Astrocyte of the cerebellum (primary cell): ENCODE measurements around the gene NUP43.

Source experiments
- DNase-seq: peaks from one replicate; pipeline ENCODE4 v3.0.0-alpha.2; 2011; ENCODE audit warnings: low read depth
- H3K4me3 ChIP-seq: 2 replicates; pipeline ENCODE4 v1.5.1; 2011; ENCODE audit warnings: mild to moderate bottlenecking, low read depth, low read length, moderate library complexity
- CTCF ChIP-seq: IDR thresholded peaks from 2 replicates; pipeline ENCODE4 v1.5.1; 2012; ENCODE audit warnings: low read length, low read depth, moderate library complexity, mild to moderate bottlenecking; ENCODE audit errors: missing control alignments
- in situ Hi-C: cut with HindIII; loops from 2 replicates; pipeline ENCODE4 v1.10.0; 2017; ENCODE audit warnings: low sequenced_read_pairs

The NUP43 gene

GRCh38 chr6:149771925-149772324 lies 25.6 kb upstream of the NUP43 start:
- H3K4me3 ChIP-seq = no peak overlapping the region
- no peak for TF ChIP-seq CTCF
- in situ Hi-C loops = no loop called here
- no peak for DNase-seq

GRCh38 chr6:149771185-149771584 lies 24.9 kb upstream of the NUP43 start:
- no peak for TF ChIP-seq CTCF
- DNase-seq = no peak
- no peak overlapping the region for H3K4me3 ChIP-seq
- in situ Hi-C loops = no loop called here

DNA sequence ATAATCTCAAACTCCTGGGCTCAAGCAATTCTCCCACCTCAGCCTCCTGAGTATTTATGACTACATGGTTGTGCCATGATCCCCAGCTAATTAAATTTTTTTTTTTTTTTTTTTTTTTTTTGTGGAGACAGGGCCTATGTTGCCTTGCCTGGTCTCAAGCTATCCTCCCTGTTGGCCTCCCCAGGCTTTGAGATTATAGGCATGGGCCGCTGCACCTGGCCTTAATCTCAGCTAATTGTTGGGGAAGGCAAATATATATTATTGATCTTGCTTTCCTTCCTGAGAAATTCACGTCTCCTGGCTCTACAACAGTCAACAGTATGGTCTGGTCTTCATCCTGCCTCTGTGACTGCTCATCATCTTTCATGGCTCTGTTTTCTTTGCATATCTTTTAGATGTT lies 23.3 kb upstream of the NUP43 start:
- no peak overlapping the region for H3K4me3 ChIP-seq
- in situ Hi-C loops = no loop called here
- no peak for DNase-seq

DNA sequence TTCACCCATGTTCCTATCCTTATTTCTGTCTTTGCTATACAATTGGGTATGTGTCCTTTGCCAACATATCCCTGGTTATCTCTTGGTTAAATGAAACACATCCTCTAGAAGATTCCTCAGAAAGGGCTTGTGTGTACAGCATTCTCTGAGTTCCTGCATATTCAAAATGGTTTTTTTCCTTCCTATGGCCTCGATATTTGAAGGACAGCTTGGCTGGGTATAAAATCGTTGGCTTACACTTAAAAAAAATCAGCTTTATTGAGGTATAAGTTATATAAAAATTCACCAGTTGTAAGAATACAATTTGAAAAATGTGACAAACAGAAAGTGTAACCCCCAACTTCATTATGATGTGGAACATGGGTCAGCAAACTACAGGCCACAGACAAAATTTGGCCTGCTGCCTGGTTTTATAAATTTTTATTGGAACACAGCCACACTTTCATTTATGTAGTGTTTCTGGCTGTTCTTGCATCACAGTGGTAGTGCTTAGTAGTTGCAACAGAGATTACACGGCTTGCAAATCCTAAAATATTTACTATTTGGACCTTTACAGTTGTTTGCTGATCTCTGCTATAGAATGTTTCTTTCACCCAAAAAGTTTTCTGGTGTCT lies 19.9 kb upstream of the NUP43 start:
- DNase-seq = peak; percentile 82
- in situ Hi-C loops = no loop called here
- H3K4me3 ChIP-seq = no peak overlapping the region
- TF ChIP-seq CTCF = no peak

More for the DNA sequence above, 23.3 kb upstream of the NUP43 start:
- TF ChIP-seq CTCF = no peak

DNA sequence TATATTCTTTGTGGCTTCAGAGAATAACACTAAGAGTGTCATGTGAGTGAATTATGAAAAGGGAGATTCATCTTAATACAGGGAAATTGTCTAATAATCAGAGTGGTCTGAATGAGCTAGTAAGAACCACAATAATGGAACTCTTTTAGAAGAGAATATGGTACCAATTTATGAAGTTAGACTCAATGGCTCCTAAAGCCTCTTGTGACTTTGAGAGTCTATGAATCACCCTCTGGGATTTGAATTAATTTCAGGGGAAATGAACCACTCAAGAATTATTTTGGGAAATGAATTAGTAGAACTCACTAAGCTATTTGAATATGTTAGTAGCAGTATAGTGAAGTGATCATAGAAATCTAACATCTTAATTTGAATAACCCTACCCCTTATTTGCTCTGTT lies 17.5 kb upstream of the NUP43 start:
- no peak for DNase-seq
- TF ChIP-seq CTCF = no peak
- in situ Hi-C loops = no loop called here
- H3K4me3 ChIP-seq = no peak overlapping the region

- no peak for TF ChIP-seq CTCF
- no peak overlapping the region for H3K4me3 ChIP-seq
- DNase-seq = no peak
- in situ Hi-C loops = no loop called here
These were observed 15.1 kb upstream of the NUP43 start for GRCh38 chr6:149761438-149761837.
